Measurements from ENCODE around the gene POP7.
"Not testable (repeated sequence)": the region's sequence is repeated elsewhere in the genome, so short reads cannot be mapped to it uniquely, and the experiment has no call there.

The POP7 gene

DNA sequence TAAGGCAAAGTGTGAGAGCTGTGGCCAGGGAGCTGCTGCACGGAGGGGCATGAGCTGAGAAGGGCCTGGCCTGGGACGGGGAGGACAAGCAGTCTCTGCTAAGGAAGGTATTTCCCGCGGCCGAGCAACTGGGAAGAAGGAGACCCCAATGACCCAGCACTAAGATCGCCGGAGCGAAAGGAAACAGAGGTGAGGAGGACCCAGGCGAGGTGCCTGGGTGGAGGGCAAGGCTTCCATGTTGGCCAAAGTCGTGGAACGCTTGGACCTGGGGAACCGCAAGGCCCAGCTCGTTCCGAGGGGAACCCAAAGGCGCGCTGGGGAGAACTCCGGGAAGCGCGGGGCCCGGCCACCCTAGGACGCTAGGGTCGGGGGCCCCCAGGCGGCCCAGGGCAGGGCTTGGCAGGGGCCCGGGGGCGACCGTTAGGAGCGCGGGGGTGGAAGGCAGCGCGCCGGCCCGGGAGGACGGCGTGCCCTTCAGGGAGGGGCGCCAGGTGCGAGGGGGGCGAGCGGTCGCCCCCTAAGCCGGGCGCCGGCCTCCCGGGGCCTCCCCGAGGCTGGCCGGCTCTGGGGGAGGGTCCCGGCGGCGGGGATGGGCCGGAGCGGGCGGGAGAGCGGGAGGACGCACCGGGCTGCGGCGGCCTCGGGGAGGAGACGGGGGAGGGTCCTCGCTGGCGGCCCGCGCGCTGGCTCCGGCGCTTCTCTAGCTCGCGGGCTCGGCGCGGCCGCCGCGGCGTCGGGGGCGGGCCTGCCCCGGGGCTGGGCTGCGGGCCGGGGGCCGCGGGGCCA is 12.4 kb upstream of the POP7 start:
- no peak for DNase-seq

DNA sequence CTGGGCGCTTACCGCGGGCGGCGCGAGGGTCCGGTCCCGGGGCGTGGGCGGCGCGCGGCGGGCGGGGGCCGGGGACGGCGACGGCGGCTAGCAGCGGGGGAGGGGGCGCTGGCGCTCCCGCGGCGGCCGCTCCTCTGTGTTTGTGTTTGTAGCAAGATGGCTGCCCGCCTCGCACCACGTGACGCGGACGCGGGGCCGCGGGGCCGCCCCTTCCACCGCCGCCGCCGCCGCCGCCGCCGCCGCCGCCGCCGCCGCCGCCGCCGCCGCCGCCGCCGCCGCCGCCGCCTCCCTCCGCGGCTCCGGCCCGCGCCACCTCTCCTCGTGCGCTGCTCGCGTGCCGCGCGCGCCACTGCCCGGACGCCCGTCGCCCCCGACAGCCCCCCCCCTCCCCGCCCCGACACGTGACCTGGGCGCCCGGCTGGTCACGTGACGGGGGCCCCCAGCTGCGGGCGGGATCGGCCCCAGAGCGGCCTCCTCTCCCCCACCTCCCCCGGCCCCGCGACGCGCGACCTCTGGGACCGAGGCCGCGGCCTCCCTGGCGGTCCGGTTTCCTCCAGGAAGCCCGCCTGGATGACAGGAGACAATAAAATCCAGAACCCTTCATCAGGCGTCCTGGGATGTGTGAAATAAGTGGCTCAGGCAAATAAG is 11.7 kb upstream of the POP7 start, which contains the start of gene GIGYF1:
GIGYF1 (minus strand) TSS at position 153 of the 648 bp plus-strand sequence. CDS start 6,012 bp downstream, outside the sequence.
- DNase-seq = peak; percentile 58

DNA sequence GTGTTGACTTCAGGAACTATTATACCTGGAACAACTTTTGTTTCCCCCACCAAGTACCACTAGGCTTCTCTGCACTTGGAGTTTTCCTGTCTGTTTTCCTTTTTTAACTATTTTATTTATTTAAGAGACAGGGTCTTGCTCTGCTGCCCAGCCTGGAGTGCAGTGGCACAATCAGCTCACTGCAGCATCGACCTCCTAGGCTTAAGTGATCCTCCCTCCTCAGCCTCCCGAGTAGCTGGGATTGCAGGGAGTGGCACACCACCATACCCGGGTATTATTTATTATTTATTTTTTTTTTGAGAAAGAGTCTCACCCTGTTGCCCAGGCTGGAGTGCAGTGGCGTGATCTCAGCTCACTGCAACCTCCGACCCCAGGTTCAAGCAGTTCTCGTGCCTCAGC is 9.8 kb upstream of the POP7 start:
- no peak for DNase-seq

DNA sequence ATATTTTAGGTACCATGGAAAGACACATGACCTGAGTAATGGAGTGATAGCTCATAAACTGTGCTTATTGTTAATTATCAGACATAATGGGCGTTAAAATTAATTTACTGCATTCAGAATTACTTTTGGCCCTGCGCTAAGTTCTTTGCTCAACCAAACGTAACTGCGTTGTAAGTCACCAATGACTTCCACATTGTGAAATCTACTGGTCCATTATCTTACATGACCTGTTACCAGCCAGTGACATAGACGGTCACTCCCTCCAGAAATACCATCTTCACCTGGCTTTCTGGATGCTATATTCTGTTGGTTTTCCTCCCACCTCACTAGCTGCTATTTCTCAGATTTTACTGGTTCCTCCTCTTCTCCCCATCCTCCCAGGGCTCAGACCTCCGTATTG is 6.9 kb upstream of the POP7 start:
- DNase-seq = no peak

DNA sequence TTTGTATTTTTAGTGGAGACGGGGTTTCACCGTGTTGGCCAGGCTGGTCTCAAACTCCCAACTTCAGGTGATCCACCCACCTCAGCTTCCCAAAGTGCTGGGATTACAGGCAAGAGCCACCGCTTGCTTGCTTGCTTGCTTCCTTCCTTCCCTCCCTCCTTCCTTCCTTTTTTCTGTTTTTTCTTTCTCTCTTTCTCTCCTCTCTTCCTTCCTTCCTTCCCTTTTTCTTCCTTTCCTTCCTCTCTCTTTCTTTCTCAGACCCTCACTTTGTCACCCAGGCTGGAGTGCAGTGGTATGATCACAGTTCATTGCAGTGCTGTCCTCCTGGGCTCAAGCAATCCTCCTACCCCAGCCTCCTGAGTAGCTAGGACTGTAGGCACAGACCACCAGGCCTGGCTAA is 4.8 kb upstream of the POP7 start:
- DNase-seq = not testable (repeated sequence)

DNA sequence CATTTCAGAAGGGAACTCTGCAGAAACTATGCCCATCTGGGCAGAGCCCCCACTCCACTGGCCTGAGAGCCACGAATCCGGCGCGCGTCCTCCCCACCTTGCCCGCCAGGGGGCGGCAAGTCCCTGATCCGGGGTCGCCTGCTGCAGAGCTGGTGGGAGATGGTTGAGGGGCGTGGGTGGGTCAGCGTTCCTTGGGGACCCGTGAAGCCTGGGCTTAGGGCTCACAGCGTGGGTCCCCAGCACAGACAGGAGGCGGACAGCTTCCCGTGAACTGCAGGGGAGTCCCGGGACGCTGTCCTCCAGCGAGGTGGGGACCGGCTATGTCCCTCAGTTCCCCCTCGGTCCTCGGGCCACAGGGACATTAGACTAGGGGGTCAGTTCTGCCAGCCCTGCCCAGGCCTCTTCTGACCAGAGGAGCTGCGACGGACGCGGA is 585 bp upstream of the POP7 start:
- DNase-seq = peak; percentile 67

DNA sequence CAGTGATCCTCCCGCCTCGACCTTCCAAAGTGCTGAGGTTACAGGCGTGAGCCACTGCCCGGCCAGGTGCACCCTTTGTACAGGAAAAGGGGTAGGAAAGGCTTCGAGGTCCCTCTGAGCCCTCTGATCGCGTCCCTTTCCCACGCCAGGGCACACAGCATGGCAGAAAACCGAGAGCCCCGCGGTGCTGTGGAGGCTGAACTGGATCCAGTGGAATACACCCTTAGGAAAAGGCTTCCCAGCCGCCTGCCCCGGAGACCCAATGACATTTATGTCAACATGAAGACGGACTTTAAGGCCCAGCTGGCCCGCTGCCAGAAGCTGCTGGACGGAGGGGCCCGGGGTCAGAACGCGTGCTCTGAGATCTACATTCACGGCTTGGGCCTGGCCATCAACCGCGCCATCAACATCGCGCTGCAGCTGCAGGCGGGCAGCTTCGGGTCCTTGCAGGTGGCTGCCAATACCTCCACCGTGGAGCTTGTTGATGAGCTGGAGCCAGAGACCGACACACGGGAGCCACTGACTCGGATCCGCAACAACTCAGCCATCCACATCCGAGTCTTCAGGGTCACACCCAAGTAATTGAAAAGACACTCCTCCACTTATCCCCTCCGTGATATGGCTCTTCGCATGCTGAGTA is 871 bp downstream of the POP7 start:
- no peak for DNase-seq

DNA sequence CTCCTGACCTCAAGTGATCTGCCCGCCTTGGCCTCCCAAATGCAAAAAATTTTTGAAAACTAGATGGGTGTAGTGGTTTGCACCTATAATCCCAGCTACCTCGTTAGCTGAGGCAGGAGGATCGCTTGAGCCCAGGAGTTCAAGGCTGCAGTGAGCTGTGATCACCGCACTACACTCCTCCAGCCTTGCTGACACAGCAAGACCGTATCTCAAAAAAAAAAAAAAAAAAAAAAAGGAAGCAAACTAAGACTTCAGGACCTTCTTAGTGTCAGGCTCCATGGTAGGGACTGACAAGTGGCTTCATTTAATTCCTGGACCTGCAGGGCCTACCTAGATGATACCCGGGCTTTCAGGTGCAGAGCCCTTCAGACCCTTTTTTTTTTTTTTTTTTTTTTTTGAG is 2.5 kb downstream of the POP7 start:
- no peak for DNase-seq

DNA sequence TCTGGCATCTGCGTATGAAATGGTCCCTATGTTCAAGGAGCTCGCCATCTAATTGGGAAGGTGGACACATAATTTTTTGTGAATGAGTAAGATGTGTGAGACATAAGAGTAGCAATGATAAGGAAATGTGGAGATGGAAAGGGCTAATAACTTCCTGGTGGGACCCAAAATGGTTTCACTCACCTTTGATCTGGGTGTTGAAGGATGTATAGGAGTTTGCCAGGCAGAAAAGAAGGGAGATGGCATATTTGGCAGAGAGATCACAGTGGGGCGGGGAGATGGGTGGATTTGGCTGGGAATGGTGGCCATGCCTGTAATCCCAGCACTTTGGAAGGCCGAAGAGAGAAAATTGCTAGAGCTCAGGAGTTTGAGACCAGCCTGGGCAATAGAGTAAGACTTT is 4.5 kb downstream of the POP7 start:
- no peak for DNase-seq

DNA sequence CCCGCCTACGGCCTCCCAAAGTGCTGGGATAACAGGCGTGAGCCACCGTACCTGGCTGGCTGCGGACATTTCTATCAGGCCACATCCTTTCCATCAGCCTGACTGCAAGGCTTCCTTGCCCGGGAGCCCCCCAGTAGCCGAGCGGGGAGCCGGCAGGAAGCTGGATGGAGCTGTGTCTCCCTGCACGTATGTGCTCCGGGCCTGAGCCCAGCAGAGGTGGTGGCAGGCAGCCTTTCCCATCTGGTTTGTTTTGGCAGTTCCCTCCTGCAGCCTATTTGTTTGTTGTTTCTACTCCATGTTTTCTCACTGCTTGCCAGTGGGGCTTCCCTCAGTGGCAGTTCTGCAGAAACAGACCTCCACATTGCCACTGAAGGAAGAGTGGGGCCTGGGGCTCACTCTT is 5.4 kb downstream of the POP7 start:
- no peak for DNase-seq

DNA sequence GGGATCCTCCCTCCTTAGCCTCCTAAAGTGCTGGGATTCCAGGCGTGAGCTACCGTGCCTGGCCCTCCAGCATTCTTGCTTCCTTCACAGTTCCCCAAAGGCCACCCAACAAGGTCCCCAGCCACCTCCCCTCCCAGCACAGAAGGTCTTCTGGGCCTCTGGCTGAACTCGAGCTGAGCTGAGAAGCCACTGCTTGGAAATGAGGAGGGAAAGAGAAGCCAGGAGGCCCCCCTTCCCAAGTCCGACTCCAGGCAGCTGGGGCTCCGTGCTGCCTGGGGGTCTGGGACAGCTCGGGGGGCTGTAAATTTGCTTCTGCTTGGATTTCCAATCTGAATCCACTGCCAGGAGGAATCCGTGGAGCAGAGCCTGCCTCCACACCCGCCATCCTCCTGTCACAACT is 8.8 kb downstream of the POP7 start:
- DNase-seq = no peak

DNA sequence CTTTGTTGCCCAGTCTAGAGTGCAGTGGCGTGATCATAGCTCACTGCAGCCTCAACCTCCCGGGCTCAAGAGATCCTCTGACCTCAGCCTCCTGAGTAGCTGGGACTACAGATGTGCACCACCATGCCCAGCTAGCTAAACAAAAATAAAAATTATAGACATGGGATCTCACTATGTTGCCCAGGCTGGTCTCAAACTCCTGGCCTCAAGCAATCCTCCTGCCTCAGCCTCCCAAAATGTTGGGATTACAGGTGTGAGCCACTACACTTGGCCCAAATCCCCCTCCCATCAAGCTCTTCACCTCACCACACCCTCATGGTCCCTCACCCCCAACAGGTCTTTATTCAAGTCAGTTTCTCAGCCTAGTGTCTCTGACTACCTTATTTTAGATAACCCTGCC is 11.2 kb downstream of the POP7 start:
- DNase-seq = not testable (repeated sequence)

DNA sequence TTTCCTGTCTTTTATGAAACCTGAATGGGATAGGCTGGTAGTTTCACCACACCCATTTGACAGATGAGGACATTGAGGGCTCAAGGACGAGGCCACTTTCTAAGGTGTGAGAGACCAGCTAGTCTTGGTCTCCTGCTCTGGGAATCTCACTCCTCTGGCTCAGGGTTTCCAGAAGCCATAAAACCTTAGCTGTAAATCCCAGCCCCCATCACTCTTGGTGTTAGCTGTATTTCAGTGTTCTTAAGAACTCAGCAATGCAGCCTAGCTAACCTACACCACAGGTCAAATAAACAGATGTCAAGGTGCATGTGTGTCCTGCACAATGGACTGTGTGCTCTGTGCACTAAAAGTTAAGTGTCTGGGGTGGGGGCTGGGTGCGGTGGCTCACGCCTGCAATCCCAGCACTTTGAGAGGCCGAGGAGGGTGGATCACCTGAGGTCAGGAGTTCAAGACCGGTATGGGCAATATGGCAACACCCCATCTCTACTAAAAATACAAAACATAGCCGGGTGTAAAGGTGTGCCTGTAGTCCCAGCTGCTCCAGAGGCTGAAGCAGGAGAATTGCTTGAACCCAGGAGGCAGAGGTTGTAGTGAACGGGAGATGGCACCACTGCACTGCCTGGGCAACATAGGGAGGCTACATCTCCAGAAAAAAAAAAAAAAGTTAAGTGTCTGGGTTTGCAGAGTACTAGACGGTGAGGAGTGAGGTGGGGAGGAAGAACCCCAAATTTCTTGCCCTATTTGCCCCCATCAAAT is 13.8 kb downstream of the POP7 start:
- peak; percentile 49 for DNase-seq

DNA sequence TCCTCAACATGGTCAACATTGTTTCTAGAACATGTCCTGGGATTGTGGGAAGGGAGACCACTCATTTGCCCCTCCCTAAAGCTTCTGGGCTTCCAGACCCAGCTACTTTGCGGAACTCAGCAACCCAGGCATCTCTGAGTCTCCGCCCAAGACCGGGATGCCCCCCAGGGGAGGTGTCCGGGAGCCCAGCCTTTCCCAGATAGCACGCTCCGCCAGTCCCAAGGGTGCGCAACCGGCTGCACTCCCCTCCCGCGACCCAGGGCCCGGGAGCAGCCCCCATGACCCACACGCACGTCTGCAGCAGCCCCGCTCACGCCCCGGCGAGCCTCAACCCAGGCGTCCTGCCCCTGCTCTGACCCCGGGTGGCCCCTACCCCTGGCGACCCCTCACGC is 14.4 kb downstream of the POP7 start, which contains the start of gene EPO:
EPO (plus strand) TSS at position 190 of the 392 bp plus-strand sequence. CDS start 513 bp downstream, outside the sequence.
- no peak for DNase-seq

DNA sequence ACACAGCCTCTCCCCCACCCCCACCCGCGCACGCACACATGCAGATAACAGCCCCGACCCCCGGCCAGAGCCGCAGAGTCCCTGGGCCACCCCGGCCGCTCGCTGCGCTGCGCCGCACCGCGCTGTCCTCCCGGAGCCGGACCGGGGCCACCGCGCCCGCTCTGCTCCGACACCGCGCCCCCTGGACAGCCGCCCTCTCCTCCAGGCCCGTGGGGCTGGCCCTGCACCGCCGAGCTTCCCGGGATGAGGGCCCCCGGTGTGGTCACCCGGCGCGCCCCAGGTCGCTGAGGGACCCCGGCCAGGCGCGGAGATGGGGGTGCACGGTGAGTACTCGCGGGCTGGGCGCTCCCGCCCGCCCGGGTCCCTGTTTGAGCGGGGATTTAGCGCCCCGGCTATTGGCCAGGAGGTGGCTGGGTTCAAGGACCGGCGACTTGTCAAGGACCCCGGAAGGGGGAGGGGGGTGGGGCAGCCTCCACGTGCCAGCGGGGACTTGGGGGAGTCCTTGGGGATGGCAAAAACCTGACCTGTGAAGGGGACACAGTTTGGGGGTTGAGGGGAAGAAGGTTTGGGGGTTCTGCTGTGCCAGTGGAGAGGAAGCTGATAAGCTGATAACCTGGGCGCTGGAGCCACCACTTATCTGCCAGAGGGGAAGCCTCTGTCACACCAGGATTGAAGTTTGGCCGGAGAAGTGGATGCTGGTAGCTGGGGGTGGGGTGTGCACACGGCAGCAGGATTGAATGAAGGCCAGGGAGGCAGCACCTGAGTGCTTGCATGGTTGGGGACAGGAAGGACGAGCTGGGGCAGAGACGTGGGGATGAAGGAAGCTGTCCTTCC is 15.0 kb downstream of the POP7 start:
- DNase-seq = no peak

DNA sequence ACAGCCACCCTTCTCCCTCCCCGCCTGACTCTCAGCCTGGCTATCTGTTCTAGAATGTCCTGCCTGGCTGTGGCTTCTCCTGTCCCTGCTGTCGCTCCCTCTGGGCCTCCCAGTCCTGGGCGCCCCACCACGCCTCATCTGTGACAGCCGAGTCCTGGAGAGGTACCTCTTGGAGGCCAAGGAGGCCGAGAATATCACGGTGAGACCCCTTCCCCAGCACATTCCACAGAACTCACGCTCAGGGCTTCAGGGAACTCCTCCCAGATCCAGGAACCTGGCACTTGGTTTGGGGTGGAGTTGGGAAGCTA is 15.5 kb downstream of the POP7 start:
- no peak for DNase-seq

DNA sequence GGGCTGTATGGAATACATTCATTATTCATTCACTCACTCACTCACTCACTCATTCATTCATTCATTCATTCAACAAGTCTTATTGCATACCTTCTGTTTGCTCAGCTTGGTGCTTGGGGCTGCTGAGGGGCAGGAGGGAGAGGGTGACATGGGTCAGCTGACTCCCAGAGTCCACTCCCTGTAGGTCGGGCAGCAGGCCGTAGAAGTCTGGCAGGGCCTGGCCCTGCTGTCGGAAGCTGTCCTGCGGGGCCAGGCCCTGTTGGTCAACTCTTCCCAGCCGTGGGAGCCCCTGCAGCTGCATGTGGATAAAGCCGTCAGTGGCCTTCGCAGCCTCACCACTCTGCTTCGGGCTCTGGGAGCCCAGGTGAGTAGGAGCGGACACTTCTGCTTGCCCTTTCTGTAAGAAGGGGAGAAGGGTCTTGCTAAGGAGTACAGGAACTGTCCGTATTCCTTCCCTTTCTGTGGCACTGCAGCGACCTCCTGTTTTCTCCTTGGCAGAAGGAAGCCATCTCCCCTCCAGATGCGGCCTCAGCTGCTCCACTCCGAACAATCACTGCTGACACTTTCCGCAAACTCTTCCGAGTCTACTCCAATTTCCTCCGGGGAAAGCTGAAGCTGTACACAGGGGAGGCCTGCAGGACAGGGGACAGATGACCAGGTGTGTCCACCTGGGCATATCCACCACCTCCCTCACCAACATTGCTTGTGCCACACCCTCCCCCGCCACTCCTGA is 16.7 kb downstream of the POP7 start:
- DNase-seq = no peak

DNA sequence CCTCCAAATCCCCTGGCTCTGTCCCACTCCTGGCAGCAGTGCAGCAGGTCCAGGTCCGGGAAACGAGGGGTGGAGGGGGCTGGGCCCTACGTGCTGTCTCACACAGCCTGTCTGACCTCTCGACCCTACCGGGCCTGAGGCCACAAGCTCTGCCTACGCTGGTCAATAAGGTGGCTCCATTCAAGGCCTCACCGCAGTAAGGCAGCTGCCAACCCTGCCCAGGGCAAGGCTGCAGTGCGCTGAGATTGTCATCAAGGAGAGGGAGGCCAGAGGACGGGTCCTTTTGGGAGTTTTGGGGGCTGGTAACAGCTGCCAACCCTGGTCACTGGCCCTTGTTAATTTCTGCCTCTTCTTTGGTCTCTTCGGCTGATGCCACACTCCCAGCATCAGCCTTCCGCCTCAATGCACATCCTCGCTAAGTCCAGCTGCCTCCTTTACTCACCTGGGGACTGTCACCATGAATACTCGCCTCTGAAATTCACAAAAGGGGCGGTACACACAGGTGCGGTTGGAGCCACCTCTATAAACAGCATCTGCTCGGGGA is 17.9 kb downstream of the POP7 start:
- no peak for DNase-seq

DNA sequence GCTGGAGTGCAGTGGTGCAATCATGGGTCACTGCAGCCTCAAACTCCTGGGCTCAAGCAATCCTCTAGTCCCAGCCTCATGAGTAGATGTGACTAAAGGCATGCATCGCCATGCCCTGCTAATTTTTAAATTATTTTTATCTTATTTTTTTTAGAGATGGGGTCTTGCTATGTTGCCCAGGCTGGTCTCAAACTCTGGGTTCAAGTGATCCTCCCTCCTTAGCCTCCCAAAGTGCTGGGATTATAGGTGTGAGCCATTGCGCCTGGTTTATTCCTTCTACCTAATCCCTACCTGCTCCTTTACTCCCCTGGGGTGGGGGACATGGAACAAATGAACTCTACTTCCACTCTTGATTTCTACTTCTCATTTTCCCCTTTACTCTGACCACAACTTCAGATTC is 18.4 kb downstream of the POP7 start:
- not testable (repeated sequence) for DNase-seq

DNA sequence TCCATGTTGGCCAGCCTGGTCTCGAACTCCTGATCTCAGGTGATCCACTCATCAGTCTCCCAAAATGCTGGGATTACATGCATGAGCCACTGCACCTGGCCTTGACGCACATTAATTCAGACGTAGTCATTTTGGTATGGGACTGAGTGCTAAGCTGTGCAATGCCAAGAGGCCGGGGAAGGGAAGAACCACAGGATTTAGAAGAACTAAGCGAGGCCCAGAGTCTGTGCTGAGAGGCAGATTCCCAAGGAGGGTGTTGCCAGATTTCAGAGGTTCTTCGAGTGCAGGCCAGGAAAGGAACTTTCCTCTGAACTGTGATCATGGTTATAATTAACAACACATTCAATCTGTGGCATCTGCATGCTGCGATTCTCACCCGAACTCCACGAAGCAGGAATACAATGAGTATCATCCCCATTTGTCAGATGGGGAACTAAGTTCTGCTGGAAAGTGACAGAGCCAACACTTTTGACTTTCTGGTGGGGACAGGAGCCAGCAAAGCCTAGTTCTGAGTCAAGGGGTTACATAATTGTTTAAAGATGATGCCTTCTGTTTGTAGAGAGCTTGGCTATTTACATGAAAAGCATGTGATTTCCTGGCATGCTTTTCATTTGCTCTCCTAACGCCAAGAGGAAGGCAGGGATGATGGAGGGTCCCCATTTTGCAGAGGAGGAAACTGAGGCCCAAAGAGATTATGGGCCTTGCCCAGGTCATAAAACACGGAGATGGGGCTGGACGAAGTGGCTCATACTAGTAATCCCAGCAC is 21.3 kb downstream of the POP7 start:
- peak; percentile 96 for DNase-seq

DNA sequence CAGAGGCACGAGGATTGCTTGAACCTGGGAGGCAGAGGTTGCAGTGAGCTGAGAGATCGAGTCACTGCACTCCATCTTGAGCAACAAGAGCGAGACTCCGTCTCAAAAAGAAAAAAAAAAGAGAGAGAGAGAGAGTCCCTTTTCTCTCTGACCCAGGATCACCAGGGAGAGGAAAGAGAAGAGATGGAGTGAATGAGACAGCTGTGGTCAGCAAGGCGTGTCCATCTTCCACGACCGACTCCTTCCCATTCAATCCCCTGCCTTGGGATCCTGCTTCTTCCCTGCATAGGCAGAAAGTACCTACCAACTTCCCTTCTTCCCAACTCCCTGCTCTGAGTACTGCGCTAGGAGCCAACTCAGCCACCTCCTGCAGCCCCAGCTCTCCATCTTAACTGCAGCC is 22.3 kb downstream of the POP7 start:
- DNase-seq = no peak
